HG03097 (cell line): ENCODE data around the gene ABTB1.
A peak's percentile ranks its signal among the peaks of the same experiment; 100 is the strongest.

Experiments
- ATAC-seq: cut with Tn5 transposase; IDR thresholded peaks from one replicate; pipeline ENCODE4 v1.9.1; 2021; ENCODE audit not compliant: unreplicated experiment, low FRiP score

ABTB1 gene

GRCh38 chr3:127672429-127673190, at the start of gene ABTB1:
ABTB1 (plus strand) TSS chr3:127672952; CDS start chr3:127673026, 74 bp downstream.
- peak; percentile 65 for ATAC-seq

- no peak for ATAC-seq
Observed at GRCh38 chr3:127624063-127624462, 48.7 kb upstream of the ABTB1 start.

GRCh38 chr3:127625821-127626220, 46.9 kb upstream of the ABTB1 start:
- ATAC-seq = no peak

GRCh38 chr3:127628426-127628787, 44.3 kb upstream of the ABTB1 start:
- ATAC-seq = no peak

- ATAC-seq = no peak
Observed at GRCh38 chr3:127628788-127629466, 43.8 kb upstream of the ABTB1 start, which contains the start of gene PODXL2. PODXL2 (plus strand) TSS chr3:127629185; CDS start chr3:127629220, 35 bp downstream.

GRCh38 chr3:127629467-127630403, 43.0 kb upstream of the ABTB1 start:
- no peak for ATAC-seq

- no peak for ATAC-seq
Observed at GRCh38 chr3:127630811-127631714, 41.7 kb upstream of the ABTB1 start.

GRCh38 chr3:127632035-127632820, 40.5 kb upstream of the ABTB1 start:
- no peak for ATAC-seq

- no peak for ATAC-seq
Observed at GRCh38 chr3:127634653-127635052, 38.1 kb upstream of the ABTB1 start.

- ATAC-seq = no peak
Observed at GRCh38 chr3:127637546-127637945, 35.2 kb upstream of the ABTB1 start.

- ATAC-seq = no peak
Observed at GRCh38 chr3:127637971-127638370, 34.8 kb upstream of the ABTB1 start.

GRCh38 chr3:127639173-127640041, 33.3 kb upstream of the ABTB1 start:
- ATAC-seq = no peak

- no peak for ATAC-seq
Observed at GRCh38 chr3:127640042-127640355, 32.8 kb upstream of the ABTB1 start.

- no peak for ATAC-seq
Observed at GRCh38 chr3:127644641-127645370, 27.9 kb upstream of the ABTB1 start.

- ATAC-seq = no peak
Observed at GRCh38 chr3:127645371-127646015, 27.3 kb upstream of the ABTB1 start.

GRCh38 chr3:127646501-127647046, 26.2 kb upstream of the ABTB1 start:
- no peak for ATAC-seq
